Embryonic facial prominence (tissue), 1 donor: ENCODE measurements around the gene POLQ.
"Not testable (repeated sequence)": the region's sequence is repeated elsewhere in the genome, so short reads cannot be mapped to it uniquely, and the experiment has no call there.

Source experiments
- DNase-seq: peaks from one replicate; pipeline ENCODE4 v3.0.0-alpha.2; 2016; ENCODE audit errors: extremely low spot score

The POLQ gene

DNA sequence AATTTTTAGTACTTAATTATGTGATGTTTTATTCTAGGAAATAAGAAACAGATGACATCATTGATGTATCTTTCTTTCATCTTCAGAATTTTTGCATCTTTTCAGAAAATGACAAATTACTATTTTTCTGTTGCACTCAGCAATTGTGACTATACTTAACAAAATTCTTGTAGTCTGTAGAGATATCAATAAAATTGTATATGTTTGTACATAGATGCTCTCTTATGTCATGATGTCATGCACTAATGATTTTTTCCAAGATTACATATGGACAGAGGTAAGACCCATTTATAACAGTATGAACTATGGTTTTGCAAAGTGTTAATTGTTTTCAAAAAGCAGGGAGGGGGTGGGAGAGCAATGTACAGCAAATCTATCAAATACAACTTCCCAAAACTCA, 121.2 kb downstream of the POLQ start:
- DNase-seq = no peak

GRCh38 chr3:121418182-121418581, 127.6 kb downstream of the POLQ start:
- no peak for DNase-seq

DNA sequence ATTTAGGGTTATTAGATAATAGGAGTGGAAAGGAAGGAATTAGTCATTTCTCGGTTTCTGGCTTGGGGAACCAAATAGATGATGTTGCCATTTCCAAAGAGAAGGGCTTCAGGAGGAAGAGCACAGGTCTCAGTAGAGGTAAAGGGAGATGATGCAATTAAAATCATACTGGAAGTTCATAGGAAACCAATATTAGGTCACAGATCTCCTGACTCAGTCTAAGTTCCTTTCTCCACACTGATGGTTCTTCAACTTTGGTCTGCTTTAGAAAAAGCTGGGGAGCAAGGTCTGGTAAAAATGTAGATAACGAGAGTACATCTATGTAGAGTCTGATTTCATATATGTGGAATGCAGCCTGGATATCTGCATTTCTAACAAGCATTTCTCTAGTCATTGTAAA, 130.9 kb downstream of the POLQ start:
- DNase-seq = no peak

GRCh38 chr3:121411523-121411922, 134.3 kb downstream of the POLQ start:
- DNase-seq = no peak

DNA sequence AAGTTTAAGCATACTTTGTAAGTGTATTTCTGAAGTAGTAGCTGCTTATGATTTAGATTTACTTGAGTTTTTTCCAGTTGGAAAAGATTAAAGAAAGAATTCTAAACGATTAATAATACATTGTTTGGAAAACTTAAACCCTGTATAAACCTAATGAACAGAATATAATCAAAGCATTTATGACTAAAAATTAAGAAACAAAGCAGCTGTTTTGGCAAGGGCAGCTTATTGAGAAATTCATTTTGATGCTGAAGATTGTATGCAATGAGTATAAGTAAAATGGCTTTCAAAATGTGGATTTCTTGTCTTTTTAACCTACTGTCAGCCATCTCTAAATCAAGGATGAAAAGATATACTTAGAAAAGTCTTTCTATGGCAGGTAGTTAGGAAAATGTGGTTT, 140.2 kb downstream of the POLQ start:
- DNase-seq = no peak

DNA sequence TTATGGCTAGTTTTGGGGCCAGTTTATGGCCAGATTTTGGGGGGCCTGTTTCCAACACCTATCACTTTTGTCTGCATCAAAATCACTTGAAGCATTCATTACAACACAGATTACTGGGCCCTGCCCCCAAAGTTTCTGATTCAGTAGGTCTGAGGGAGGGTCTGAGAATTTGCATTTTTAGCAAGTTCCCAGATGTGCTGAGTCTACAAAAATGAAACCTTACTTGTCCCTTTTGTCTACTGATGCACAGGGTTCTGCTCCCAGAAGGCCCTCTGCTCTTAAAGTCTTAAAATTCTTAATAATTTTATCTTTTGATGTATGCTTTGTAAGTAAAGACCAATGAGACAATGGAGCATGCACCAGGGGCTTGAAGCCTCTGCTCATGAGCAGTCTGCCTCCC, 146.0 kb downstream of the POLQ start:
- DNase-seq = no peak

- DNase-seq = not testable (repeated sequence)
Observed at GRCh38 chr3:121398051-121398450, 147.7 kb downstream of the POLQ start.

- not testable (repeated sequence) for DNase-seq
Observed at GRCh38 chr3:121395967-121396366, 149.8 kb downstream of the POLQ start.

DNA sequence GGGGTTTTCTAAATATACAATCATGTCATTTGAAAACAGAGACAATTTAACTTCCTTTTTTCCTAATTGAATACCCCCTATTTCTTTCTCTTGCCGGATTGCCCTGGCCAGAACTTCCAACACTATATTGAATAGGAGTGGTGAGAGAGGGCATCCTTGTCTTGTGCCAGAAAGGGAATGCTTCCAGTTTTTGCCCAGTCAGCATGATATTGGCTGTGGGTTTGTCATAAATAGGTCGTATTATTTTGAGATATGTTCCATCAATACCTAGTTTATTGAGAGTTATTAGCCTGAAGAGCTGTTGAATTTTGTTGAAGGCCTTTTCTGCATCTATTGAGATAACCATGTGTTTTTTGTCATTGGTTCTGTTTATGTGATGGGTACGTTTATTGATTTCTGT, 157.5 kb downstream of the POLQ start:
- not testable (repeated sequence) for DNase-seq
